Lung (tissue), 12 donors: ENCODE measurements around the gene PDE4B. TPM values are rescaled to one million over a fixed set of nuclear protein-coding genes. Genes with fewer than 3 reads are reported as not detected.

Experiments
- ATAC-seq: fragments of 200-7000 bp; cut with Tn5 transposase; one replicate; pipeline ENCODE4 v1.9.1; 2020; ENCODE audit warnings: moderate number of reproducible peaks; ENCODE audit not compliant: insufficient read depth, low FRiP score
- DNase-seq, 3 donors: peaks; one replicate each; pipeline ENCODE4 v3.0.0-alpha.2; 2013 to 2017
- H3K27ac ChIP-seq, 2 donors: one replicate each; pipeline ENCODE4 v1.5.1; 2013; ENCODE audit warnings: mild to moderate bottlenecking in 2 of 2, moderate library complexity in 2 of 2, control low read depth in 1 of 2, inconsistent platforms in 1 of 2, low read depth in 1 of 2, low read length in 1 of 2
- H3K27me3 ChIP-seq, 3 donors: one replicate each; pipeline ENCODE4 v1.5.1; 2013; ENCODE audit warnings: low read length in 2 of 3; ENCODE audit not compliant: control insufficient read depth in 3 of 3, insufficient read depth in 3 of 3
- H3K36me3 ChIP-seq, 4 donors: one replicate each; pipeline ENCODE4 v1.5.1; 2013; ENCODE audit warnings: low read length in 4 of 4, mild to moderate bottlenecking in 1 of 4, moderate library complexity in 1 of 4; ENCODE audit not compliant: control insufficient read depth in 4 of 4, insufficient read depth in 4 of 4
- H3K4me1 ChIP-seq, 5 donors: one replicate each; pipeline ENCODE4 v1.5.1; 2013; ENCODE audit warnings: low read length in 5 of 5, mild to moderate bottlenecking in 2 of 5, moderate library complexity in 1 of 5; ENCODE audit not compliant: control insufficient read depth in 5 of 5, insufficient read depth in 5 of 5
- H3K4me3 ChIP-seq: one replicate; pipeline ENCODE4 v1.5.1; 2013; ENCODE audit warnings: mild to moderate bottlenecking, control low read depth, moderate library complexity
- H3K9ac ChIP-seq, 2 donors: one replicate each; pipeline ENCODE4 v1.5.1; 2013; ENCODE audit warnings: low read length in 2 of 2, control low read depth in 1 of 2; ENCODE audit not compliant: insufficient read depth in 1 of 2
- H3K9me3 ChIP-seq, 4 donors: one replicate each; pipeline ENCODE4 v1.5.1; 2013; ENCODE audit warnings: low read length in 3 of 4, mild to moderate bottlenecking in 1 of 4, moderate library complexity in 1 of 4; ENCODE audit not compliant: control insufficient read depth in 4 of 4, insufficient read depth in 3 of 4
- CTCF ChIP-seq: IDR thresholded peaks from 2 replicates; pipeline ENCODE4 v1.5.1; 2012; ENCODE audit warnings: mild to moderate bottlenecking; ENCODE audit errors: control extremely low read depth, extremely low read depth
- WGBS, 2 donors: extraction: QIAGEN DNeasy Blood & Tissue Kit; methylation state at CpG; one replicate each; pipeline ENCODE4 v1.1.7; 2013; 5-methylcytosine and 5-hydroxymethylcytosine counted together
- polyA plus RNA-seq, 2 donors: library from polyadenylated mRNA; stranded (reverse); fragments of 200-250 nt; gene quantifications; one replicate each; pipeline ENCODE4 v1.2.1, GENCODE V29; 2013
- total RNA-seq, 2 donors: library from RNA; depleted of rRNA in 1 of 2; stranded (reverse); fragments of >200 nt in 1 of 2; gene quantifications; one replicate each; pipeline ENCODE4 v1.2.1, GENCODE V29; 2014 to 2021
- donor health status: control.
- donor health status: control.
- donor health status: Bipolar disorder and iron deficiency.
- donor health status: healthy.
- donor health status: DM: yes; HTN: yes; CAD: no.

Gene PDE4B
- total and polyA plus RNA-seq, 4 donors = 4.0 to 96.2 (median 20.2) TPM

GRCh38 chr1:66304128-66304527, 511.4 kb downstream of the PDE4B start:
- WGBS, 2 donors = 96 to 98% methylated on average over 2 of the region's 2 CpGs
- Histone ChIP-seq H3K4me3 (no peak overlapping the region), H3K4me1 (peaks cover 0 to 16% (median 13%) of the 10 kb centered on the region in 5 donors), H3K27me3 (no peaks in the 10 kb centered on the region), H3K9me3 (no peaks in the 10 kb centered on the region), H3K9ac (no peak overlapping the region), H3K27ac (no peak overlapping the region), H3K36me3 (no peaks in the 10 kb centered on the region)
- DNase-seq (no peak), ATAC-seq (no peak)
- no peak for TF ChIP-seq CTCF

GRCh38 chr1:66305927-66306326, 513.2 kb downstream of the PDE4B start:
- Histone ChIP-seq H3K9me3 (no peaks in the 10 kb centered on the region), H3K4me1 (peaks cover 0 to 16% (median 3%) of the 10 kb centered on the region in 5 donors), H3K36me3 (no peaks in the 10 kb centered on the region), H3K27me3 (no peaks in the 10 kb centered on the region), H3K27ac (no peak overlapping the region), H3K9ac (no peak overlapping the region), H3K4me3 (no peak overlapping the region)
- ATAC-seq (no peak), DNase-seq (no peak)
- TF ChIP-seq CTCF = no peak
- 94 to 97% methylated on average over 4 of the region's 4 CpGs for WGBS, 2 donors

- Histone ChIP-seq H3K27ac (no peak overlapping the region), H3K4me3 (no peak overlapping the region), H3K9ac (no peak overlapping the region), H3K27me3 (no peaks in the 10 kb centered on the region), H3K9me3 (no peaks in the 10 kb centered on the region), H3K36me3 (no peaks in the 10 kb centered on the region), H3K4me1 (peaks cover 0 to 28% (median 7%) of the 10 kb centered on the region in 5 donors)
- no peak for ATAC-seq
- DNase-seq = no peak
- 96 to 98% methylated on average over 5 of the region's 5 CpGs for WGBS, 2 donors
- no peak for TF ChIP-seq CTCF
These were observed 516.5 kb downstream of the PDE4B start for GRCh38 chr1:66309006-66309741.

- H3K27me3 ChIP-seq = no peaks in the 10 kb centered on the region
- no peaks in the 10 kb centered on the region for H3K36me3 ChIP-seq
- no peak overlapping the region for H3K27ac ChIP-seq
- no peaks in the 10 kb centered on the region for H3K9me3 ChIP-seq
- TF ChIP-seq CTCF = no peak
- H3K4me3 ChIP-seq = no peak overlapping the region
- H3K9ac ChIP-seq = no peak overlapping the region
- DNase-seq (no peak), ATAC-seq (no peak)
- H3K4me1 ChIP-seq = peaks cover 0 to 28% (median 7%) of the 10 kb centered on the region in 5 donors
- 72 to 81% methylated on average over 4 of the region's 4 CpGs for WGBS, 2 donors
These were observed 518.4 kb downstream of the PDE4B start for GRCh38 chr1:66311092-66311491.
